ENCODE results near the gene PLCD3.
"Not testable (repeated sequence)": the region's sequence is repeated elsewhere in the genome, so short reads cannot be mapped to it uniquely, and the experiment has no call there.

Gene PLCD3

GRCh38 chr17:45132572-45133463 lies 503 bp upstream of the PLCD3 start:
- DNase-seq (ENCODE audit: low read depth), result no peak

GRCh38 chr17:45131616-45132319 lies 547 bp downstream of the PLCD3 start:
- no peak for DNase-seq (ENCODE audit: low read depth)

GRCh38 chr17:45130681-45131615 lies 1.4 kb downstream of the PLCD3 start:
- DNase-seq (ENCODE audit: low read depth), result no peak

GRCh38 chr17:45129940-45130680 lies 2.2 kb downstream of the PLCD3 start:
- DNase-seq (ENCODE audit: low read depth), result no peak

GRCh38 chr17:45129426-45129939 lies 2.8 kb downstream of the PLCD3 start:
- DNase-seq (ENCODE audit: low read depth), result no peak

- no peak for DNase-seq (ENCODE audit: low read depth)
These were observed 3.3 kb downstream of the PLCD3 start for GRCh38 chr17:45128989-45129388.

GRCh38 chr17:45128331-45128730 lies 4.0 kb downstream of the PLCD3 start:
- no peak for DNase-seq (ENCODE audit: low read depth)

- no peak for DNase-seq (ENCODE audit: low read depth)
These were observed 4.6 kb downstream of the PLCD3 start for GRCh38 chr17:45127548-45128300.

GRCh38 chr17:45127207-45127547 lies 5.1 kb downstream of the PLCD3 start:
- no peak for DNase-seq (ENCODE audit: low read depth)

- DNase-seq (ENCODE audit: low read depth), result no peak
These were observed 6.8 kb downstream of the PLCD3 start for GRCh38 chr17:45125509-45125908.

- DNase-seq (ENCODE audit: low read depth), result not testable (repeated sequence)
These were observed 7.6 kb downstream of the PLCD3 start for GRCh38 chr17:45124797-45125122.

GRCh38 chr17:45123930-45124796 lies 8.2 kb downstream of the PLCD3 start:
- DNase-seq (ENCODE audit: low read depth), result no peak

GRCh38 chr17:45123076-45123770 lies 9.1 kb downstream of the PLCD3 start:
- DNase-seq (ENCODE audit: low read depth), result no peak

GRCh38 chr17:45121055-45121454 lies 11.3 kb downstream of the PLCD3 start:
- no peak for DNase-seq (ENCODE audit: low read depth)

- DNase-seq (ENCODE audit: low read depth), result no peak
These were observed 11.8 kb downstream of the PLCD3 start for GRCh38 chr17:45120558-45120957.

- no peak for DNase-seq (ENCODE audit: low read depth)
These were observed 12.4 kb downstream of the PLCD3 start for GRCh38 chr17:45119964-45120363.

GRCh38 chr17:45118691-45119090 lies 13.6 kb downstream of the PLCD3 start:
- DNase-seq (ENCODE audit: low read depth), result no peak

GRCh38 chr17:45117848-45118646 lies 14.3 kb downstream of the PLCD3 start:
- DNase-seq (ENCODE audit: low read depth), result no peak

Data from non-pigmented ciliary epithelial cell (primary cell).